NCI-H748 treated with DMSO at 0.1 percent for 48 hours (cell line): ENCODE data around the gene NPHP1.
"Not testable (repeated sequence)": the region's sequence is repeated elsewhere in the genome, so short reads cannot be mapped to it uniquely, and the experiment has no call there.

Source experiments
- DNase-seq: peaks from one replicate; lab custom pipeline; 2025; lab: John Stamatoyannopoulos, UW

NPHP1 gene

DNA sequence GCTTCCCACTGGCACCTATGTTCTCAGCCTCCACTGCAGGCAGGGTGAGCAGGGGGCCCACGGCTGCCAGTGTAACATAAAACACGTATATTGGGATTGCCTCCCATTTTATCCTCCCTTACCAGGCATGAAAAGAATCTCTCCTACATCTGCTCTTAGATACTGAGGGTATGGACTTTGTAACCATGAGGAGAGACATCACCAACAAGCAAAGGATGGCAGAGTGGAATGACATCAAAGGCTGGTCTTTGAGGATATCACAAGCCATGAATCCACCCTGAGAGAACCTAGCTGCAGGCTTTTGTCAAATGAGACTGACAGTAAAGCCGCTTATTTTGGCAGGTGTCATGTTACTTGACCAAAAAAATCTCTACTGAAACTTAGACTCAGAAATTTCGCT, 7.4 kb downstream of the NPHP1 start:
- no peak for DNase-seq

- DNase-seq = not testable (repeated sequence)
Measured at GRCh38 chr2:110190169-110190568, 14.6 kb downstream of the NPHP1 start.

GRCh38 chr2:110182449-110182848, 22.4 kb downstream of the NPHP1 start:
- no peak for DNase-seq

DNA sequence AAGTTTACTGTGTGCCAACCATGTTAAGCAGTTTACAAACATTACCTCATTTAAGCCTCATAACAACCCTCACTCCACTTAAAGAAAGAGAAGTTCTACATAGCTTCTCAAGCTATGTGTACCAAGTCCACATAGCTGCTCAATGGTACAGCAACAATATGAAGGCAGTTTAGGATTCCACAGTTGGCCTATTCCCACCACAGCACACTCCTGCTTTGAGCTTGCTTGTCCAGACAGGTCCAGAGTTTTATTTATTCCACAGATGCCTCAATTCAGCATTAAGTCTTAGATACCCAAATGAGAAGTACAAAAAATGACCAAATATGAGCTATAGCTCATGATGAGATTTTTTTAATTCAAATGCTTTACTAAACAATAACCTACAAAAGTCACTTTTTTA, 24.8 kb downstream of the NPHP1 start:
- DNase-seq = no peak

DNA sequence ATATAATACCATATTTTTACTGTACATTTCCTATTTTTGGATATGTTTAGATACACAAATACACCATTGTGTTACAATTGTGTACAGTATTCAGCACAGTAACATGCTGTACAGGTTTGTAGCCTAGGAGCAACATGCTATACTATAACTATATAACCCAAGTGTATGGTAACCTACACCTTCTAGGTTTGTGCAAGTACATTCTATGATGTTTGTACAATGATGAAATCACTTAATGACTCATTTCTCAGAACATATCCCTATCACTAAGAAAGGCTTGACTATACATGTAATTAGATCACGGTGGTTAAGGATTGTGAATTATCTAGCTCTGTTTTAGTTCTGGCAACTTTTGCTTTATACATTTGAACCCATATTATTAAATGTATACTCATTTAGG, 31.3 kb downstream of the NPHP1 start:
- DNase-seq = no peak

DNA sequence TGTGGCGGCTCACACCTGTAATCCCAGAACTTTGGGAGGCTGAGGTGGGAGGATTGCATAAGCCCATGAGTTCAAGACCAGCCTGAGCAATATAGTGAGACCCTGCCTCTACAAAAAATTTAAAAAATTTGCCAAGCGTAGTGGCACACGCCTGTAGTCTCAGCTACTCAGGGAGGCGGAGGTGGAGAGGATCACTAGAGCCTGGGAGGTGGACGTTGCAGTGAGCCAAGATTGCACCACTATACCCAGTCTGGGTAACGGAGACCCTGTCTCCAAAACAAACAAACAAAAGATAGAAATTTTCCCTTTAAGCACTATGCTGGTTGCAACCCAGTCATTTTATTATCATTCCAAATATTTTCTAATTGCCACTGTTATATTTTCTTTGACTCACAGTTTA, 32.3 kb downstream of the NPHP1 start:
- no peak for DNase-seq

DNA sequence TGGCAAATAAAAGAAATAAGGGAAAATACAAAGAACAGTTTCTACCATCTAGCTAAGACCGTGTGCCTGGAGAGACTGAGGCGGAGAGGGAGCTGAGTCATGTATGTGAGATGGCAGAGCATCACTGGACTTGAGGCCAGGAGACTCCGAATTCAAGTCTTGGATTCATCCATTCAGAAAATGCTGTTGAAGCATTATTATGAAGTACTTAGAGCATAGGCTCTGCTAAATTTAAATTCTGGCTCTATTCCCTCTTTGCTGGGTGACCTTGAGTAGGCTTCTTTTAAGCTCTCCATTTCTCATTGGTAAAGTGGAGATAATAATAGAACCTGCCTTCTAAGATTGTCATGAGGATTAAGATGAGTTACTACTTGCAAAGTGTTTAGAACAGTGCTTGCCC, 34.7 kb downstream of the NPHP1 start:
- DNase-seq = no peak

DNA sequence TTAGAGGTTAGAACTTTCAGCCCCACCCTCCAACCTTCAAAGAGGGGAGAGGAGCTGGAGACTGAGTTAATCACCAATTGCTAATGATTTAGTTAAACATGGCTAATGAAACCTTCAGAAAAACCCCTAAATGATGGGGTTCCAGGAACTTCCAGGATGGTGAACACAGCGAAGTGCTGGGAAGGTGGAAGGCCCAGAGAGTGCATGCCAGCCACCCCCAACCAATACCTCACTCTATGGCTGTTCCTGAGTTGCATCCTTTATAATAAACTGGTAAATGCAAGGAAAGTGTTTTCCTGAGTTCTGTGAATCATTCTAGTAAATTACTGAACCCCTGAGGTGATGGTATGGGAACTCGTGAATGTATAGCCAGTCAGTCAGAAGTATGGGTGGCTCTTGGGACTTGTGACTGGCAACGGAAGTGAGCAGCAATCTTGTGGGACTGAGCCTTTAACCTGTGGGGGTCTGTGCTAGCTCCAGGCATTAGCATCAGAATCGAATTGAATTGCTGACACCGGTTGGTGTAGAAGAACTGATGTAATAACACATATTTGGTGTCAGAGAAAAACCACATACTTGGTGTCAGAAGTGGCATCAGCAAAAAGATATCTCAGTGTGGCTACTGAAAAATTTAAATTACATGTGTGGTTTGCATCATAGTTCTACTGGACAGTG, 37.4 kb downstream of the NPHP1 start:
- DNase-seq = no peak

DNA sequence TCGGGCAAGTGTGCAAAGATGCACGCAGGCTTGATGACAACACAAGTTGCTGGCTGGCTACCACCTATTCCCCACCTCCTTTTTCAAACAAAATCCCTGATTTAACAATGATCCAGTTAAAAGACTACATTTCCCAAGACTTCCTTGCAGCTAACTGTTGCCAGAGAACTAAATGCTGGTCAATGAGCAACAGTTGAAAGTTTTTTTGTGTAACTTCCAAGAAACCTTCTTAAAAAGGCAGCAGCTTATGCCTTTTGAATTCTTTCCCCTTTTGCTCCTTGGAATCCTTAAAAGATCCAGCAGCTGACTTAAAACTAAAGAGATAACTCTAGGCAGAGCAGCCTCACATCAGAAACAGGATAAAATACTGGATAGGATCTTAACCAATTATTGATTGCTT, 38.5 kb downstream of the NPHP1 start:
- DNase-seq = no peak

DNA sequence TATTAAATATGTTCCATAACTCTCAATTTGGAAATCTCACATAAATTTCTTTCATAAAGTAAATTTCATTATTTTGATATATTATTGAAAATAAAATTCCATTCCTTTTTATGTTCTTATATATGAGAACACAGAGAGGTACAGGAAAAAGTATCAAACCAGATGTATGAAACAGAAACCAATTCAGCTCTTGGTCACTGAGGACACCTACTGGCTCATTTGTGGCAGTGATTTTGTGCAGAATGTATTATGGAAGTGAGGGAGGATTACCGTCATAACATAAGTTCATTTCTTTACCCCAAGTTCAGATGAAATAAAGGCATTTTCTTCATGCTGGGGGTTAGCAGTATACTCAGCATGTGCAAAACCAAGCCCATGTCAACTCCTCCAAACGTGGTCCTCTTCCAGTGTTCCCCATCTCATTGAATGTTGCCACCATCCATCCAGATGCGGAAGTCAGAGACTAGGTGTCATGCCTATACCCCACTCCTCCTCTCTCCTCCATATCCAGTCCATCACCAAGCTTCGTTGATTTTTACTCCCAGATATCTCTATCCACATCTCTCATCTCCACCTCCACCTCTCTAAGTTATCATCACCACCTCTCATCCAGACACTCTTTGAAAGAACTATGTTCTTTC, 47.5 kb downstream of the NPHP1 start:
- DNase-seq = peak; percentile 26

GRCh38 chr2:110154828-110155227, 50.0 kb downstream of the NPHP1 start:
- not testable (repeated sequence) for DNase-seq

DNA sequence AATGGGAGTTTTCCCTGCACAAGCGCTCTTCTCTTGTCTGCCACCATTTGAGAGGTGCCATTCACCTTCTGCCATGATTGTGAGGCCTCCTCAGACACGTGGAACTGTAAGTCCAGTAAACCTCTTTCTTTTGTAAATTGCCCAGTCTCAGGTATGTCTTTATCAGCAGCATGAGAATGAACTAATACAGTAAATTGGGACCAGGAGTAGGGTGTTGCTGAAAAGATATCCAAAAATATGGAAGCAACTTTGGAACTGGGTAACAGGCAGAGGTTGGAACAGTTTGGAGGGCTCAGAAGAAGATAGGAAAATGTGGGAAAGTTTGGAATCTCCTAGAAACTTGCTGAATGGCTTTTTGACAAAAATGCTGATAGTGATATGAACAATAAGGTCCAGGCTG, 50.6 kb downstream of the NPHP1 start:
- DNase-seq = not testable (repeated sequence)

DNA sequence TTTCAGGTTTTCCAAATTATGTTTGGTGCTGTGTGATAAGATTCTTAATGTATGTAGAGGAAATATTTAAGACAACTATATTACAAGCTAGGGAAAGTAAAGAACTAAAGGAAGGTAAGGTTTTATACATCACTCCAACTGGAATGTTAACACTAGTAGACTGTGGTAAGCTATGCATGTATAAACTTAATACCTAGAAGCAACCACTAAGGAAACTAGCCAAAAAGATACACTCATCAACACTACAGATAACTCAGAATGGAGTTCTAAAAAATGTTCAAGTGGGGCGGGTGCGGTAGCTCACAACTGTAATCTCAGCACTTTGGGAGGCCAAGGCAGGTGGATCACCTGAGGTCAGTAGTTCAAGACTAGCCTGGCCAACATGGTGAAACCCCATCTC, 51.4 kb downstream of the NPHP1 start:
- DNase-seq = no peak

- no peak for DNase-seq
Measured at GRCh38 chr2:110152943-110153342, 51.9 kb downstream of the NPHP1 start.

GRCh38 chr2:110149330-110150220, 55.2 kb downstream of the NPHP1 start:
- DNase-seq = no peak

GRCh38 chr2:110146945-110147332, 57.9 kb downstream of the NPHP1 start:
- DNase-seq = no peak

GRCh38 chr2:110146183-110146944, 58.4 kb downstream of the NPHP1 start:
- DNase-seq = no peak

DNA sequence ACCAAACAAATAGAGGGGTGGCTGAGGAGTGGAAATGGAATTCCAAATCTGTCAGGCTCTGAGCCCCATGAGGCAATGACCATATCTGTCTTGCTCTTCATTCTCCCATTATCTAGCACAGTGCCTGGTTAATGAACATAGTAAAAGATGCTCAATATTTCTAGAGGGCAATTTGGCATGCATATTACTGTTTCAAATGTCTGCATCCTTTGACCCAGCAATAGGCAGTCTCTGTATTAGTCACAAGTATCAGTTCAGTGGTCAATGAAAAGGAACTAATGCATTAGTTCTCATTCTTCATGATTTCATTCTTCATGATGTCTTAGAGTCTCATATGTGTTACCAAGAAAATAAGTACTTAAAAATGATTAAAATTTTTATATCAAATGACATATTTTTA, 60.8 kb downstream of the NPHP1 start:
- DNase-seq = no peak

DNA sequence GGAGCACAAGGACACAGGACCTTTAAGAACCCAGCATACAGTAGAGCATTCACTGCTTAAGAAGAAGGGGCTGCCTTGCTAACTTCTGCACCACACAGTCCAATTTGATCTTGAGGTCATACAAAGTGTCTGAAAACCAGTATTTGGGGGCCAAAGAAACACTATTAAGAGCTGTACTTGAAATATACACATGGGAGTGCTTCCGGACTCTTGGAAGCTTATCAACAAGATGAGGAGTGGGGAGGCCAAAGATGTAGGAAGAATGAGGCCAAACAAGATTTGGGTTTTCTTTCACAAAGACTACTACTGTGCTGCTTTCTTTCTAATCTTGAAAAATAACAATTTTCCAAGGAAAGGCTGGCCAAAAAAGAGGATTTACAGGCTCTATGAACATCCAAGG, 64.4 kb downstream of the NPHP1 start:
- DNase-seq = no peak

DNA sequence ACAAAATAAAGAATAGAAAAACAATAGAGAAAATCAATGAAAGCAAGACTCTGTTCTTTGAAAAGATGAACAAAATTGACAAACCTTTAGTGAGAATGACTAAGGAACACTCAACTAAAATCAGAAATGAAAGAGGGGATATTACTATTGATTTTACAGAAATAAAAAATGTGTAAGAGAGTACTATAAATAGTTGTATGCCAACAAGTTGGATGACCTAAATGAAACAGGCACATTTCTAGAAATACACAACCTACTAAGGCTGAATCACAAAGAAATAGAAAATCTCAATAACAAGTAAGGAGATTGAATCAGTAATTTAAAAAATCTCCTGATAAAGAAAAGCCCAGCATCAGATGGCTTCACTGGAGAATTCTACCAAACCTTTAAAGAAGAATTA, 70.8 kb downstream of the NPHP1 start:
- DNase-seq = no peak

- no peak for DNase-seq
Measured at GRCh38 chr2:110131166-110131565, 73.6 kb downstream of the NPHP1 start.

- no peak for DNase-seq
Measured at GRCh38 chr2:110130757-110131156, 74.1 kb downstream of the NPHP1 start.
